ENCODE measurements around the gene SPP1. TPM values are rescaled to one million over a fixed set of nuclear protein-coding genes. Genes with fewer than 3 reads are reported as not detected.

The SPP1 gene
- total and polyA plus RNA-seq, 9 of the 15 experiments (the other 6 are each of a cell fraction or from before 2014, with no cell fraction given): 0.10 to 0.64 TPM; not detected in 7

GRCh38 chr4:88027611-88028608 is 52.4 kb downstream of the SPP1 start (continued):
- no peak for TF ChIP-seq THRA (IDR thresholded peaks at IDR 0.05)
- no peak for TF ChIP-seq NCOA6 (IDR thresholded peaks at IDR 0.05)
- TF ChIP-seq FOSL1 (tag; conservative IDR thresholded peaks at IDR 0.05): 0 out of 2 replicates have a peak, but pooled peaks have one; percentile 25
- TF ChIP-seq E2F8 (IDR thresholded peaks at IDR 0.05; ENCODE audit: low read depth, partially characterized antibody): no peak
- TF ChIP-seq ZNF655 (CRISPR knock-in tag; IDR thresholded peaks at IDR 0.05): no peak
- TF ChIP-seq POLR2B (IDR thresholded peaks at IDR 0.05; ENCODE audit: low read depth, partially characterized antibody): no peak
- peak; percentile 48 for TF ChIP-seq CEBPB (tag; IDR thresholded peaks at IDR 0.05)

Data from K562 (cell line).